Keratinocyte (primary cell): ENCODE results near the gene DEPDC4. TPM values are rescaled to one million over a fixed set of nuclear protein-coding genes. Genes with fewer than 3 reads are reported as not detected.

Experiments used
- DNase-seq: peaks from one replicate; pipeline ENCODE4 v3.0.0-alpha.2; 2011; ENCODE audit warnings: low read depth, missing footprints, low spot score
- FAIRE-seq: peaks from 2 replicates; lab custom pipeline; 2011; peaks lifted over from hg19 to GRCh38; lab: Jason Lieb, UNC
- H2AFZ ChIP-seq: 2 replicates; pipeline ENCODE4 v1.6.0; 2012; ENCODE audit warnings: low read length, control low read depth, inconsistent platforms; ENCODE audit not compliant: control insufficient read depth
- H3K27ac ChIP-seq: 2 replicates; pipeline ENCODE4 v1.5.1; 2011; ENCODE audit warnings: low read length; ENCODE audit not compliant: control insufficient read depth, insufficient read depth
- H3K27me3 ChIP-seq: 3 replicates; pipeline ENCODE4 v1.6.0; 2011; ENCODE audit warnings: low read length; ENCODE audit not compliant: control insufficient read depth, insufficient read depth; ENCODE audit errors: extremely low read depth
- H3K36me3 ChIP-seq, 2 experiments: 2 replicates in 1 of 2; 3 replicates in 1 of 2; pipeline ENCODE4 v1.5.1; 2011; ENCODE audit warnings: low read length in 2 of 2, mild to moderate bottlenecking in 1 of 2; ENCODE audit not compliant: control insufficient read depth in 2 of 2, insufficient read depth in 2 of 2; ENCODE audit errors: extremely low read depth in 1 of 2
- H3K4me1 ChIP-seq: 3 replicates; pipeline ENCODE4 v1.5.1; 2011; ENCODE audit warnings: low read length; ENCODE audit not compliant: control insufficient read depth, insufficient read depth; ENCODE audit errors: extremely low read depth
- H3K4me2 ChIP-seq: 3 replicates; pipeline ENCODE4 v1.6.0; 2011; ENCODE audit warnings: low read depth, low read length; ENCODE audit not compliant: control insufficient read depth, insufficient read depth; ENCODE audit errors: extremely low read depth
- H3K4me3 ChIP-seq, 3 experiments: fragments of 200-600 bp in 1 of 3; sonication (generic) in 1 of 3; 2 replicates in 2 of 3; 3 replicates in 1 of 3; pipeline ENCODE4 v1.5.1; 2011 to 2016; ENCODE audit warnings: low read length in 3 of 3, mild to moderate bottlenecking in 3 of 3, control low read depth in 2 of 3, inconsistent platforms in 1 of 3, low read depth in 1 of 3, mixed read lengths in 1 of 3, mixed run types in 1 of 3, moderate library complexity in 1 of 3; ENCODE audit not compliant: control insufficient read depth in 2 of 3, insufficient read depth in 2 of 3; ENCODE audit errors: extremely low read depth in 1 of 3
- H3K79me2 ChIP-seq: 2 replicates; pipeline ENCODE4 v1.6.0; 2012; ENCODE audit warnings: low read length; ENCODE audit not compliant: control insufficient read depth, insufficient read depth
- H3K9ac ChIP-seq: 3 replicates; pipeline ENCODE4 v1.6.0; 2011; ENCODE audit warnings: low read length; ENCODE audit not compliant: control insufficient read depth, insufficient read depth; ENCODE audit errors: extremely low read depth
- H3K9me1 ChIP-seq: 3 replicates; pipeline ENCODE4 v1.6.0; 2011; ENCODE audit warnings: low read length; ENCODE audit not compliant: control insufficient read depth, insufficient read depth; ENCODE audit errors: extremely low read depth
- H3K9me3 ChIP-seq: 2 replicates; pipeline ENCODE4 v1.5.1; 2012; ENCODE audit warnings: low read depth, low read length; ENCODE audit not compliant: control insufficient read depth
- H4K20me1 ChIP-seq: 3 replicates; pipeline ENCODE4 v1.6.0; 2011; ENCODE audit warnings: low read length; ENCODE audit not compliant: control insufficient read depth, insufficient read depth; ENCODE audit errors: extremely low read depth
- EZH2 ChIP-seq: IDR thresholded peaks from one replicate; pipeline ENCODE4 v1.6.1; 2012; ENCODE audit warnings: inconsistent platforms, mild to moderate bottlenecking, low read length, moderate library complexity
- dilution Hi-C: fragments of 300-500 bp; cut with MboI; formaldehyde crosslinking; loops from one replicate; pipeline ENCODE4 v1.7.0; 2020; ENCODE audit warnings: low sequenced_read_pairs; ENCODE audit not compliant: extremely low pct_ligation_motif_present
- polyA plus RNA-seq, 5 experiments: library from polyadenylated mRNA; depleted of rRNA in 3 of 5; stranded (reverse) in 3 of 5; stranded (forward) in 1 of 5; unstranded in 1 of 5; fragments of >200 nt; gene quantifications; 1 replicate in 1 of 5; 2 replicates in 3 of 5; 3 replicates in 1 of 5; pipeline versions ENCODE4 v1.2.1 to v1.2.3, GENCODE V29; 2011 to 2012; ENCODE audit warnings: missing spikeins in 2 of 5, low read depth in 1 of 5, low replicate concordance in 1 of 5
- small RNA-seq, 3 experiments: library from RNA; depleted of rRNA; stranded (forward); fragments of <200 nt; gene quantifications; one replicate each; pipeline ENCODE3, GENCODE V24; 2012; ENCODE audit warnings: low read depth in 3 of 3, low replicate concordance in 1 of 3; ENCODE audit not compliant: insufficient read length in 3 of 3
- TF ChIP-seq, protein P1 (sequence below), 3 experiments: IDR thresholded peaks in 1 of 3; conservative IDR thresholded peaks in 1 of 3; optimal IDR thresholded peaks in 1 of 3; 2 replicates in 2 of 3; 3 replicates in 1 of 3; pipeline versions ENCODE3 to v1.5.1; 2011; ENCODE audit warnings: low read length in 3 of 3, mild to moderate bottlenecking in 3 of 3, moderate library complexity in 2 of 3, control low read depth in 1 of 3, inconsistent platforms in 1 of 3; ENCODE audit not compliant: insufficient read depth in 2 of 3; ENCODE audit errors: extremely low read depth in 1 of 3

Gene DEPDC4
- polyA plus RNA-seq, 1 donor (not counting 4 experiments of a cell fraction or from before 2014, with no cell fraction given) = 2.4 TPM

DNA sequence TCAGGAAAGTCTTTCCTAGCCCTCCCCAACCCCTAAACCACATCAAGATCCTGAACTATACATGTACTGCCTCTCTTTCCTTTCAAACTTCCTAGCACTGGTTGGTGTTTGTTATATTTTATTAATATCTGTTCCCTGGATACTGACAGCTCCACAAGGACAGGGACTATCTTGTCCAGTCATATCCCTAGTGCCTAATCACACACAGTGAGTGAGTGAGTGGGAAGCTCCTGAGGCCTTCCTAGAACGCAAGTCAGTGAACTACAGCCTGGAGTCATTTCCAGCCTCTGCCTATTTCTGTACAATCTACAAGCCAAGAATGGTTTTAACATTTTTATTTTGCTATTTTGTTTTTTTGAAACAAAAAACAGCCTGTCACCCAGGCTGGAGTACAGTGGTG lies 73.8 kb downstream of the DEPDC4 start:
- no peak overlapping the region for H3K27ac ChIP-seq
- no peak for TF ChIP-seq EZH2
- TF ChIP-seq, protein P1, sequence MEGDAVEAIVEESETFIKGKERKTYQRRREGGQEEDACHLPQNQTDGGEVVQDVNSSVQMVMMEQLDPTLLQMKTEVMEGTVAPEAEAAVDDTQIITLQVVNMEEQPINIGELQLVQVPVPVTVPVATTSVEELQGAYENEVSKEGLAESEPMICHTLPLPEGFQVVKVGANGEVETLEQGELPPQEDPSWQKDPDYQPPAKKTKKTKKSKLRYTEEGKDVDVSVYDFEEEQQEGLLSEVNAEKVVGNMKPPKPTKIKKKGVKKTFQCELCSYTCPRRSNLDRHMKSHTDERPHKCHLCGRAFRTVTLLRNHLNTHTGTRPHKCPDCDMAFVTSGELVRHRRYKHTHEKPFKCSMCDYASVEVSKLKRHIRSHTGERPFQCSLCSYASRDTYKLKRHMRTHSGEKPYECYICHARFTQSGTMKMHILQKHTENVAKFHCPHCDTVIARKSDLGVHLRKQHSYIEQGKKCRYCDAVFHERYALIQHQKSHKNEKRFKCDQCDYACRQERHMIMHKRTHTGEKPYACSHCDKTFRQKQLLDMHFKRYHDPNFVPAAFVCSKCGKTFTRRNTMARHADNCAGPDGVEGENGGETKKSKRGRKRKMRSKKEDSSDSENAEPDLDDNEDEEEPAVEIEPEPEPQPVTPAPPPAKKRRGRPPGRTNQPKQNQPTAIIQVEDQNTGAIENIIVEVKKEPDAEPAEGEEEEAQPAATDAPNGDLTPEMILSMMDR (optimal IDR thresholded peaks at IDR 0.05 in 1 of 3, IDR thresholded peaks at IDR 0.05 in 1 of 3, conservative IDR thresholded peaks at IDR 0.05 in 1 of 3; ENCODE audit: extremely low read depth in 1 of 3, insufficient read depth in 2 of 3, low read length in 3 of 3) = no peak
- H3K9me1 ChIP-seq = no peaks in the 10 kb centered on the region
- no peaks in the 10 kb centered on the region for H3K9me3 ChIP-seq
- H3K9ac ChIP-seq = no peak overlapping the region
- H3K79me2 ChIP-seq = no peaks in the 10 kb centered on the region
- H2AFZ ChIP-seq = no peak overlapping the region
- no peaks in the 10 kb centered on the region for H3K36me3 ChIP-seq
- DNase-seq (no peak), FAIRE-seq (no peak)
- no peaks in the 10 kb centered on the region for H3K27me3 ChIP-seq
- no peaks in the 10 kb centered on the region for H4K20me1 ChIP-seq
- H3K4me3 ChIP-seq = no peak overlapping the region
- dilution Hi-C loops = no loop called here
- no peak overlapping the region for H3K4me2 ChIP-seq
- peaks cover 14% of the 10 kb centered on the region for H3K4me1 ChIP-seq

Small RNA genes within 50 kb of the gene (small RNA-seq; reads per million reads assigned to genes)
- gene RF00019 = 0 reads per million in 3 experiments

Other genes starting within 250 kb of the DEPDC4 start
- 8.7 to 11.7 TPM (median 10.4 TPM) in 3 replicates for gene BLTP3B, start 124.2 kb downstream of the DEPDC4 start, polyA plus RNA-seq
- 23.8 to 35.4 TPM (median 33.1 TPM) in 3 replicates for gene ACTR6, start 66.3 kb downstream of the DEPDC4 start, polyA plus RNA-seq
- 22.6 to 31.5 TPM (median 23.7 TPM) in 3 replicates for gene SCYL2, start 98 bp upstream of the DEPDC4 start, polyA plus RNA-seq
- gene SLC17A8, start 90.0 kb upstream of the DEPDC4 start, polyA plus RNA-seq = not detected in 3 replicates
- gene NR1H4, start 206.8 kb upstream of the DEPDC4 start, polyA plus RNA-seq = not detected in 3 replicates